ENCODE data around the gene HDAC10.

HDAC10 gene

GRCh38 chr22:50293441-50294318, 42.6 kb upstream of the HDAC10 start:
- peak overlapping the region in 1 of 2 donors; percentile 18 for H3K4me3 ChIP-seq (ENCODE audit: low read depth in 1 of 2, low read length in 2 of 2)
- H3K36me3 ChIP-seq (ENCODE audit: insufficient read depth, low read length): peaks cover 21% of the 10 kb centered on the region
- H3K27ac ChIP-seq (ENCODE audit: low read depth, low read length): peak overlapping the region; percentile 68
- H3K4me1 ChIP-seq (ENCODE audit: insufficient read depth, low read length): peaks cover 44% of the 10 kb centered on the region
- H3K9me3 ChIP-seq (ENCODE audit: low read length): no peaks in the 10 kb centered on the region
- H3K9ac ChIP-seq (ENCODE audit: low read length): no peak overlapping the region
- no peaks in the 10 kb centered on the region for H3K27me3 ChIP-seq (ENCODE audit: control insufficient read depth in 1 of 2, insufficient read depth in 2 of 2, low read length in 2 of 2)

DNA sequence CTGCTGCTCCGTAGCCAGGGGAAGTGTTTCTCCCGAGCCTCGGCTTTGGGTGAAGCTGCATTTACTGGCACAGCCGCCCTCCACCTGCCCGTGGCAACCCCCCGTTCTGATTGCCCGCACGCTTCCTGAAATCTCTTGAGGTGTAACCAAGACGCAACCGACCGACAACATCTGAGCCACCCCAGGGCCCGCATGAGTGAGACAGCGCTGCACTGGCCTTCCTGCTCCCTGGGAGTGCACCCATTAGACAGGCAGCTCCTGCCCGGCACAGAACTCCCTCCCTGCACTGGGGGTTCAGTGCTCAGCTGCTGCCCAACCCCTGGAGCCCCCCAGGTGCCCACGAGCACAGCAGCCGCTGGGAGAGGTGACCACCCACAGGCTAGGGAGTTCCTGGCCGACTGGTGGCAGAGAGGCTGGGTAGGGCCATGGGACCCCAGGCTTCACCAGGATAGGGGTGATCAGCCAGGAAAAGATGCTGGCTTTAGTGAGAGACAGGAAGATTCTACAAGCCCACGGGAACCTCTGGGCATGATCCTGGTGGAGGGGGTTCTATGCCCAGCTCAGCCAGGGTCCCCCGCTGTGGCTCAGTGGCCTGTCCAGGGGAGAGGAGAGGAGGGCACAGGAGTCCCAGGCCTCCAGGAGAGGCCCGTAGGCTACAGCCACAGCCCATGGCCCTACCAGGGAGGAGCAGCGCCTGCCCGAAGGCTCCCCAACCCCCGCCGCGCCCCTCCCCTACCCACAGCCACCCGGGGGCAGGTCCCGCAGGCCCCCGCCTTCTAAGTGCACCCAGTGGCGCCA, 41.8 kb upstream of the HDAC10 start:
- Histone ChIP-seq H3K4me3 (ENCODE audit: low read depth in 1 of 2, low read length in 2 of 2) (peak overlapping the region; percentile 18 to 24), H3K9me3 (ENCODE audit: low read length) (no peaks in the 10 kb centered on the region), H3K9ac (ENCODE audit: low read length) (no peak overlapping the region), H3K27ac (ENCODE audit: low read depth, low read length) (peak overlapping the region; percentile 68), H3K27me3 (ENCODE audit: control insufficient read depth in 1 of 2, insufficient read depth in 2 of 2, low read length in 2 of 2) (no peaks in the 10 kb centered on the region), H3K36me3 (ENCODE audit: insufficient read depth, low read length) (peaks cover 29% of the 10 kb centered on the region), H3K4me1 (ENCODE audit: insufficient read depth, low read length) (peaks cover 43% of the 10 kb centered on the region)

DNA sequence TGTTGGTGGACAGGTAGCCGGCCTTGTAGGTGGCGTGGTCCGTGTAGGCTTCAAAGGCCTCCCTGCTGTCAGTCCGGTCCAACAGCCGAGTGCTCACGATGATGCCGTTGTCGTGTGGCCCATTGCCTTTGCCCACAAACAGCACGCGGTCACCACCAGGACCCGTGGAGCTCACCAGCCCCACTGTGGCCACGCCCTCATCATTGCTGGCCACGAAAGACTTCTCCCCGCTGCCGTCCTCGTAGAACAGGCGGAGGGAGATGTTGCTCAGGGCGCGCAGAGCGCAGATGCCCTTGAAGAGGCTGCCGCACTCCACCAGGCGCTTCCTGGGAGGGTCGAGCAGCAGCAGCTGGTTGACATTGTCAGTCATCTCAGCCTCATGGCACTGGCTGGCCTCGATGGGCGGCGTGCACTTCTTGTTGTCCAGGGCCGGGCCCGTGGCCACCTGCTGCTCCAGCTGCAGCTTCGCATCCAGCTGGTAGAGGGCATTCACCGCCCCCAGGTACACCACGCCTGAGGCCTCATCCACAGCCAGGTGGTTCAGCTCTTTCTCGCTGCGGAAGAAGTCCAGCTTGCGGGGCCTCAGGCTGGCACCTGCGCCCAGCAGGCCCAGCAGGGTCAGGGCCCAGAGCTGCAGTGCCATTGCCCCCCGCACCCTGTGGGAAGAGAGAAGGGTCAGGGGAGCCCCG, 39.0 kb upstream of the HDAC10 start:
- Histone ChIP-seq H3K9ac (ENCODE audit: low read length) (no peak overlapping the region), H3K27me3 (ENCODE audit: control insufficient read depth in 1 of 2, insufficient read depth in 2 of 2, low read length in 2 of 2) (no peaks in the 10 kb centered on the region), H3K27ac (ENCODE audit: low read depth, low read length) (no peak overlapping the region), H3K4me3 (ENCODE audit: low read depth in 1 of 2, low read length in 2 of 2) (no peak overlapping the region), H3K36me3 (ENCODE audit: insufficient read depth, low read length) (peaks cover 49% of the 10 kb centered on the region), H3K9me3 (ENCODE audit: low read length) (no peaks in the 10 kb centered on the region), H3K4me1 (ENCODE audit: insufficient read depth, low read length) (peaks cover 25% of the 10 kb centered on the region)

- Histone ChIP-seq H3K4me1 (ENCODE audit: insufficient read depth, low read length) (peaks cover 19% of the 10 kb centered on the region), H3K9ac (ENCODE audit: low read length) (no peak overlapping the region), H3K27me3 (ENCODE audit: control insufficient read depth in 1 of 2, insufficient read depth in 2 of 2, low read length in 2 of 2) (no peaks in the 10 kb centered on the region), H3K9me3 (ENCODE audit: low read length) (no peaks in the 10 kb centered on the region), H3K36me3 (ENCODE audit: insufficient read depth, low read length) (peaks cover 51% of the 10 kb centered on the region), H3K27ac (ENCODE audit: low read depth, low read length) (no peak overlapping the region), H3K4me3 (ENCODE audit: low read depth in 1 of 2, low read length in 2 of 2) (no peak overlapping the region)
These were observed 38.3 kb upstream of the HDAC10 start for GRCh38 chr22:50289151-50289941.

DNA sequence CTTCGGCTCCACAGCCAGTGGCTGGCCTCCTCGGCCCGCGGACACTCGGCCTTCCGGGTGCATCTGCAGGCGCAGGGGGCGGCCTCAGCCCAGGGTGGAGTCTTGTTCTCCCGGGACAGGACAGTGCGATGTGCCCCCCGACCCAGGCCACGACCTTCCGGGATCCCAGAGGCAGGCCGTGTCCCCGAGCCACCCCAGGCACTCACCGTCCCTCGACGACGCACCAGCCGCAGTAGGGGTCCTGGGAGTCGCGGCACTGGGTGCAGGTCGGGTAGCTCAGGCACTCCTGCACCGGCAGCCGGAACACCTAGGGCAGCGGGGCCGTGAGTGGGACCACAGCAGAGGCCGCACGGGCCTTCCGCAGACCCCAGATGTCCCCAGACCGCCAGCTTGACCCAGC, 36.7 kb upstream of the HDAC10 start:
- Histone ChIP-seq H3K27me3 (ENCODE audit: control insufficient read depth in 1 of 2, insufficient read depth in 2 of 2, low read length in 2 of 2) (no peaks in the 10 kb centered on the region), H3K9me3 (ENCODE audit: low read length) (no peaks in the 10 kb centered on the region), H3K36me3 (ENCODE audit: insufficient read depth, low read length) (peaks cover 54% of the 10 kb centered on the region), H3K9ac (ENCODE audit: low read length) (no peak overlapping the region), H3K4me1 (ENCODE audit: insufficient read depth, low read length) (peaks cover 6% of the 10 kb centered on the region), H3K4me3 (ENCODE audit: low read depth in 1 of 2, low read length in 2 of 2) (no peak overlapping the region), H3K27ac (ENCODE audit: low read depth, low read length) (no peak overlapping the region)

DNA sequence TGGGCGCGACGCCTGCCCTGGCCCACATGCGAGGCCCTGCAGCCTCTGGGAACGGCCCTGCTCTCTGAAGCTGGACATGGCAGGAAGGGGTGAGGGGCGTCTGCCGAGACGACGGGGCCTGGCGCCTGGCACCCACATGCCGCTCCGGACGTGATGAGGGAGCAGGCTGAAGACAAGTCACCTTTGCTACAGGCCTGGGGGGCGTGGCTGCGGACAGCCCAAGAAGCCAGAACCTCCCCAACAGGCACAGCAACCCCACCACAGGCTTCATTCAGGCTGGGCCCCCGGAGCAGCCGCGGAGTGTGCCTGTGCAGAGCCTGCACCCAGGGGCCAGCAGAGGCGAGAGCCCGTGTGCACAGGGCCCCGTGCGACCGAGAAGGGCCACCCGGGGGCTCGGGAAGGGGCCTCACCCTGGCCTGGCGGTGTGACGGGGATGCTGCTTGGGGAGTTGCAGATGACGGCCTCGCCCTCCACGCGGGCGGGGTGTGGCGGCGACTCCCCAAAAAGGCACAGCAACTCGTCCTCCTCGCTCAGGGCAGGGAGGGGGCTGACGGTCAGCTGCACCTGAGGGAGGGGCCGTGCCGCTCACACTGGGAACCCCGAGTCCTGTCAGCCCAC, 35.7 kb upstream of the HDAC10 start:
- H3K4me3 ChIP-seq (ENCODE audit: low read depth in 1 of 2, low read length in 2 of 2): no peak overlapping the region
- H3K9ac ChIP-seq (ENCODE audit: low read length): no peak overlapping the region
- H3K4me1 ChIP-seq (ENCODE audit: insufficient read depth, low read length): no peaks in the 10 kb centered on the region
- H3K36me3 ChIP-seq (ENCODE audit: insufficient read depth, low read length): peaks cover 56% of the 10 kb centered on the region
- H3K27me3 ChIP-seq (ENCODE audit: control insufficient read depth in 1 of 2, insufficient read depth in 2 of 2, low read length in 2 of 2): no peaks in the 10 kb centered on the region
- H3K9me3 ChIP-seq (ENCODE audit: low read length): no peaks in the 10 kb centered on the region
- no peak overlapping the region for H3K27ac ChIP-seq (ENCODE audit: low read depth, low read length)

GRCh38 chr22:50286275-50286674, 35.2 kb upstream of the HDAC10 start:
- no peak overlapping the region for H3K27ac ChIP-seq (ENCODE audit: low read depth, low read length)
- no peak overlapping the region for H3K4me3 ChIP-seq (ENCODE audit: low read depth in 1 of 2, low read length in 2 of 2)

GRCh38 chr22:50285568-50286229, 34.6 kb upstream of the HDAC10 start:
- Histone ChIP-seq H3K4me3 (ENCODE audit: low read depth in 1 of 2, low read length in 2 of 2) (no peak overlapping the region), H3K36me3 (ENCODE audit: insufficient read depth, low read length) (peaks cover 60% of the 10 kb centered on the region), H3K27ac (ENCODE audit: low read depth, low read length) (no peak overlapping the region), H3K4me1 (ENCODE audit: insufficient read depth, low read length) (no peaks in the 10 kb centered on the region), H3K9ac (ENCODE audit: low read length) (no peak overlapping the region), H3K27me3 (ENCODE audit: control insufficient read depth in 1 of 2, insufficient read depth in 2 of 2, low read length in 2 of 2) (no peaks in the 10 kb centered on the region), H3K9me3 (ENCODE audit: low read length) (no peaks in the 10 kb centered on the region)

More at GRCh38 chr22:50286275-50286674, 35.2 kb upstream of the HDAC10 start:
- Histone ChIP-seq H3K27me3 (ENCODE audit: control insufficient read depth in 1 of 2, insufficient read depth in 2 of 2, low read length in 2 of 2) (no peaks in the 10 kb centered on the region), H3K9me3 (ENCODE audit: low read length) (no peaks in the 10 kb centered on the region), H3K9ac (ENCODE audit: low read length) (no peak overlapping the region), H3K36me3 (ENCODE audit: insufficient read depth, low read length) (peaks cover 56% of the 10 kb centered on the region), H3K4me1 (ENCODE audit: insufficient read depth, low read length) (no peaks in the 10 kb centered on the region)

GRCh38 chr22:50284479-50284878, 33.4 kb upstream of the HDAC10 start:
- Histone ChIP-seq H3K36me3 (ENCODE audit: insufficient read depth, low read length) (peaks cover 61% of the 10 kb centered on the region), H3K27ac (ENCODE audit: low read depth, low read length) (no peak overlapping the region), H3K9ac (ENCODE audit: low read length) (no peak overlapping the region), H3K4me1 (ENCODE audit: insufficient read depth, low read length) (no peaks in the 10 kb centered on the region), H3K9me3 (ENCODE audit: low read length) (no peaks in the 10 kb centered on the region), H3K27me3 (ENCODE audit: control insufficient read depth in 1 of 2, insufficient read depth in 2 of 2, low read length in 2 of 2) (no peaks in the 10 kb centered on the region), H3K4me3 (ENCODE audit: low read depth in 1 of 2, low read length in 2 of 2) (no peak overlapping the region)

GRCh38 chr22:50283821-50284220, 32.8 kb upstream of the HDAC10 start:
- Histone ChIP-seq H3K9me3 (ENCODE audit: low read length) (no peaks in the 10 kb centered on the region), H3K9ac (ENCODE audit: low read length) (no peak overlapping the region), H3K27ac (ENCODE audit: low read depth, low read length) (no peak overlapping the region), H3K4me3 (ENCODE audit: low read depth in 1 of 2, low read length in 2 of 2) (no peak overlapping the region), H3K27me3 (ENCODE audit: control insufficient read depth in 1 of 2, insufficient read depth in 2 of 2, low read length in 2 of 2) (no peaks in the 10 kb centered on the region), H3K4me1 (ENCODE audit: insufficient read depth, low read length) (no peaks in the 10 kb centered on the region), H3K36me3 (ENCODE audit: insufficient read depth, low read length) (peaks cover 61% of the 10 kb centered on the region)
